Mesendoderm (in vitro differentiated cells): ENCODE results near the gene STIMATE.

Source experiments
- DNase-seq: peaks from one replicate; pipeline ENCODE4 v3.0.0; 2013
- H2AK5ac ChIP-seq: 2 replicates; pipeline ENCODE4 v1.6.1; 2013; ENCODE audit warnings: low read length, inconsistent platforms
- H2BK120ac ChIP-seq: 2 replicates; pipeline ENCODE4 v1.6.1; 2013; ENCODE audit warnings: low read depth, mild to moderate bottlenecking, low read length, moderate library complexity, mixed read lengths
- H2BK15ac ChIP-seq: replicated peaks from 2 replicates; pipeline ENCODE4 v1.6.1; 2013; ENCODE audit warnings: low read depth, mild to moderate bottlenecking, moderate library complexity
- H2BK5ac ChIP-seq: 2 replicates; pipeline ENCODE4 v1.6.1; 2013; ENCODE audit warnings: low read length, inconsistent platforms
- H3K18ac ChIP-seq: 2 replicates; pipeline ENCODE4 v1.6.1; 2013; ENCODE audit warnings: mild to moderate bottlenecking, low read length, mixed read lengths
- H3K23ac ChIP-seq: one replicate; pipeline ENCODE4 v1.6.1; 2013; ENCODE audit warnings: low read length
- H3K27ac ChIP-seq: 2 replicates; pipeline ENCODE4 v1.5.1; 2013; ENCODE audit warnings: low read depth, mild to moderate bottlenecking, inconsistent platforms, low read length, moderate library complexity
- H3K27me3 ChIP-seq: 2 replicates; pipeline ENCODE4 v1.6.1; 2013; ENCODE audit warnings: low read length, control low read depth, mild to moderate bottlenecking, inconsistent platforms; ENCODE audit not compliant: insufficient read depth, poor library complexity
- H3K36me3 ChIP-seq: 2 replicates; pipeline ENCODE4 v1.6.1; 2013; ENCODE audit warnings: low read length, inconsistent platforms; ENCODE audit not compliant: control insufficient read depth, insufficient read depth
- H3K4ac ChIP-seq: one replicate; pipeline ENCODE4 v1.6.1; 2013; ENCODE audit warnings: low read depth, mild to moderate bottlenecking, low read length, moderate library complexity
- H3K4me1 ChIP-seq: 2 replicates; pipeline ENCODE4 v1.6.1; 2013; ENCODE audit warnings: low read depth, low read length, inconsistent platforms; ENCODE audit not compliant: control insufficient read depth
- H3K4me2 ChIP-seq: 2 replicates; pipeline ENCODE4 v1.6.1; 2013; ENCODE audit warnings: low read length
- H3K4me3 ChIP-seq: 2 replicates; pipeline ENCODE4 v1.5.1; 2013; ENCODE audit warnings: mild to moderate bottlenecking, low read length
- H3K56ac ChIP-seq: one replicate; pipeline ENCODE4 v1.6.1; 2013; ENCODE audit warnings: low read length
- H3K79me1 ChIP-seq: 2 replicates; pipeline ENCODE4 v1.6.1; 2013; ENCODE audit warnings: low read length, inconsistent platforms
- H3K79me2 ChIP-seq: 2 replicates; pipeline ENCODE4 v1.6.1; 2013; ENCODE audit warnings: mild to moderate bottlenecking, low read length; ENCODE audit not compliant: control insufficient read depth, insufficient read depth
- H3K9ac ChIP-seq: 2 replicates; pipeline ENCODE4 v1.6.1; 2013; ENCODE audit warnings: low read length, inconsistent platforms
- H4K5ac ChIP-seq: one replicate; pipeline ENCODE4 v1.6.1; 2013; ENCODE audit warnings: low read length
- H4K8ac ChIP-seq: one replicate; pipeline ENCODE4 v1.6.1; 2013; ENCODE audit warnings: low read depth, mild to moderate bottlenecking, control low read depth, low read length, moderate library complexity
- WGBS: extraction: QIAGEN DNeasy Blood & Tissue Kit; methylation state at CpG from one replicate; pipeline ENCODE4 v1.1.7; 2013; ENCODE audit warnings: low lambda C conversion rate, missing lambda C conversion rate; ENCODE audit not compliant: insufficient coverage; ENCODE audit errors: extremely low coverage; 5-methylcytosine and 5-hydroxymethylcytosine counted together

Gene STIMATE

GRCh38 chr3:52833202-52833601 lies 64.1 kb downstream of the STIMATE start:
- Histone ChIP-seq H3K23ac (no peak overlapping the region), H2AK5ac (no peak overlapping the region), H2BK15ac (no peak overlapping the region), H3K56ac (no peak overlapping the region), H3K18ac (no peak overlapping the region), H4K5ac (no peak overlapping the region), H3K9ac (no peak overlapping the region), H3K27ac (no peak overlapping the region), H3K27me3 (no peaks in the 10 kb centered on the region), H3K4me1 (no peaks in the 10 kb centered on the region), H3K36me3 (no peaks in the 10 kb centered on the region), H3K4me3 (no peak overlapping the region), H3K79me2 (no peaks in the 10 kb centered on the region), H3K4me2 (no peak overlapping the region), H2BK5ac (no peak overlapping the region), H2BK120ac (no peak overlapping the region), H4K8ac (no peak overlapping the region), H3K79me1 (no peaks in the 10 kb centered on the region), H3K4ac (no peak overlapping the region)
- DNase-seq: no peak
- WGBS: no CpG with 5 or more reads among the region's 14 CpGs

- no peak overlapping the region for H4K5ac ChIP-seq
- H2AK5ac ChIP-seq: no peak overlapping the region
- H3K4me3 ChIP-seq: no peak overlapping the region
- H3K9ac ChIP-seq: no peak overlapping the region
- no peaks in the 10 kb centered on the region for H3K36me3 ChIP-seq
- H3K79me2 ChIP-seq: no peaks in the 10 kb centered on the region
- H3K4me2 ChIP-seq: no peak overlapping the region
- H3K18ac ChIP-seq: no peak overlapping the region
- H3K23ac ChIP-seq: no peak overlapping the region
- no peak overlapping the region for H3K56ac ChIP-seq
- H3K79me1 ChIP-seq: no peaks in the 10 kb centered on the region
- no CpG with 5 or more reads among the region's 21 CpGs for WGBS
- H3K27me3 ChIP-seq: no peaks in the 10 kb centered on the region
- H3K4me1 ChIP-seq: no peaks in the 10 kb centered on the region
- H2BK5ac ChIP-seq: no peak overlapping the region
- H3K4ac ChIP-seq: no peak overlapping the region
- no peak overlapping the region for H3K27ac ChIP-seq
- no peak overlapping the region for H4K8ac ChIP-seq
- no peak overlapping the region for H2BK120ac ChIP-seq
- no peak overlapping the region for H2BK15ac ChIP-seq
- no peak for DNase-seq
Measured at GRCh38 chr3:52831500-52832301, 65.6 kb downstream of the STIMATE start.

GRCh38 chr3:52830535-52831258 lies 66.7 kb downstream of the STIMATE start, which contains the start of gene ITIH4:
ITIH4 (minus strand) TSS chr3:52830672; CDS start chr3:52830642, 30 bp downstream.
- H2BK15ac ChIP-seq: no peak within 1 kb of the TSS
- no CpG with 5 or more reads among the region's 16 CpGs for WGBS
- H3K18ac ChIP-seq: no peak within 1 kb of the TSS
- no peak within 1 kb of the TSS for H2AK5ac ChIP-seq
- no peak within 1 kb of the TSS for H4K5ac ChIP-seq
- no peaks in the 10 kb centered on the region for H3K79me1 ChIP-seq
- no peak within 1 kb of the TSS for H3K27ac ChIP-seq
- H3K27me3 ChIP-seq: no peaks in the 10 kb centered on the region
- no peak within 1 kb of the TSS for H2BK5ac ChIP-seq
- H3K56ac ChIP-seq: no peak within 1 kb of the TSS
- H3K23ac ChIP-seq: no peak within 1 kb of the TSS
- no peaks in the 10 kb centered on the region for H3K79me2 ChIP-seq
- no peak within 1 kb of the TSS for H3K4ac ChIP-seq
- no peak within 1 kb of the TSS for H3K4me3 ChIP-seq
- no peaks in the 10 kb centered on the region for H3K36me3 ChIP-seq
- H3K4me1 ChIP-seq: no peaks in the 10 kb centered on the region
- H4K8ac ChIP-seq: no peak within 1 kb of the TSS
- H2BK120ac ChIP-seq: no peak within 1 kb of the TSS
- H3K4me2 ChIP-seq: no peak within 1 kb of the TSS
- DNase-seq: no peak
- no peak within 1 kb of the TSS for H3K9ac ChIP-seq

- Histone ChIP-seq H3K27ac (no peak overlapping the region), H2AK5ac (no peak overlapping the region), H3K27me3 (no peaks in the 10 kb centered on the region), H4K8ac (no peak overlapping the region), H2BK120ac (no peak overlapping the region), H3K36me3 (no peaks in the 10 kb centered on the region), H3K4me2 (no peak overlapping the region), H3K23ac (no peak overlapping the region), H3K79me1 (no peaks in the 10 kb centered on the region), H3K79me2 (no peaks in the 10 kb centered on the region), H3K4me3 (no peak overlapping the region), H3K9ac (no peak overlapping the region), H3K4ac (no peak overlapping the region), H2BK5ac (no peak overlapping the region), H4K5ac (no peak overlapping the region), H3K4me1 (no peaks in the 10 kb centered on the region), H3K18ac (no peak overlapping the region), H2BK15ac (no peak overlapping the region), H3K56ac (no peak overlapping the region)
- DNase-seq: no peak
- no CpG with 5 or more reads among the region's 10 CpGs for WGBS
Measured at GRCh38 chr3:52829906-52830463, 67.4 kb downstream of the STIMATE start.

GRCh38 chr3:52829482-52829881 lies 67.9 kb downstream of the STIMATE start:
- H3K9ac ChIP-seq: no peak overlapping the region
- no CpG with 5 or more reads among the region's 3 CpGs for WGBS
- DNase-seq: no peak
- H3K27ac ChIP-seq: no peak overlapping the region
- no peaks in the 10 kb centered on the region for H3K79me2 ChIP-seq
- H3K18ac ChIP-seq: no peak overlapping the region
- no peak overlapping the region for H2BK5ac ChIP-seq
- no peak overlapping the region for H3K4me3 ChIP-seq
- no peak overlapping the region for H4K5ac ChIP-seq
- H4K8ac ChIP-seq: no peak overlapping the region
- no peaks in the 10 kb centered on the region for H3K79me1 ChIP-seq
- H3K56ac ChIP-seq: no peak overlapping the region
- H2BK120ac ChIP-seq: no peak overlapping the region
- no peak overlapping the region for H3K4me2 ChIP-seq
- no peaks in the 10 kb centered on the region for H3K36me3 ChIP-seq
- H3K23ac ChIP-seq: no peak overlapping the region
- no peaks in the 10 kb centered on the region for H3K27me3 ChIP-seq
- H2AK5ac ChIP-seq: no peak overlapping the region
- H3K4me1 ChIP-seq: no peaks in the 10 kb centered on the region
- no peak overlapping the region for H2BK15ac ChIP-seq
- no peak overlapping the region for H3K4ac ChIP-seq
